Testis (tissue), 3 donors: ENCODE results near the gene ETHE1. TPM values are rescaled to one million over a fixed set of nuclear protein-coding genes. Genes with fewer than 3 reads are reported as not detected.

Experiments
- DNase-seq: peaks from one replicate; pipeline ENCODE4 v3.0.0-alpha.2; 2019
- H3K27ac ChIP-seq, 2 donors: fragments of 200-600 bp; sonication (generic); one replicate each; pipeline ENCODE4 v1.5.1; 2019
- H3K27me3 ChIP-seq: fragments of 200-600 bp; sonication (generic); one replicate; pipeline ENCODE4 v1.5.1; 2019
- H3K36me3 ChIP-seq: fragments of 200-600 bp; sonication (generic); one replicate; pipeline ENCODE4 v1.5.1; 2017; ENCODE audit warnings: low read depth; ENCODE audit errors: missing control alignments
- H3K4me1 ChIP-seq: fragments of 200-600 bp; sonication (generic); one replicate; pipeline ENCODE4 v1.5.1; 2019
- H3K4me3 ChIP-seq, 2 donors: fragments of 200-600 bp; sonication (generic); one replicate each; pipeline ENCODE4 v1.5.1; 2017 to 2019
- H3K9me3 ChIP-seq: fragments of 200-600 bp; sonication (generic); one replicate; pipeline ENCODE4 v1.5.1; 2017
- CTCF ChIP-seq, 3 experiments: fragments of 450-650 bp in 2 of 3; fragments of 200-600 bp in 1 of 3; sonication (generic) in 1 of 3; IDR thresholded peaks; one replicate each; pipeline ENCODE4 v1.5.1; 2016 to 2019; ENCODE audit warnings: antibody characterized with exemption in 3 of 3, mild to moderate bottlenecking in 2 of 3, moderate library complexity in 1 of 3
- POLR2A ChIP-seq: fragments of 450-650 bp; IDR thresholded peaks from one replicate; pipeline ENCODE4 v1.6.1; 2017; ENCODE audit warnings: antibody characterized with exemption, mild to moderate bottlenecking, moderate library complexity
- WGBS, 2 donors: methylation state at CpG; one replicate each; pipeline ENCODE4 v1.1.5; 2018; 5-methylcytosine and 5-hydroxymethylcytosine counted together
- intact Hi-C: fragments of 100-400 bp; cut with DNase I; formaldehyde crosslinking; loops from one replicate; pipeline ENCODE4 v1.15.1; 2023; ENCODE audit warnings: low total_unique reads
- polyA plus RNA-seq: library from polyadenylated mRNA; stranded (reverse); fragments of 350-450 nt; fragmentation: Illumina TruSeq; extraction: RNeasy Lipid Tissue Mini Kit (QIAGEN cat#74804); gene quantifications from one replicate; pipeline ENCODE4 v1.2.3, GENCODE V29; 2014; ENCODE audit warnings: low read depth, low replicate concordance; ENCODE audit not compliant: insufficient read depth
- total RNA-seq, 2 donors: library from RNA; depleted of rRNA; stranded (reverse); fragments of >200 nt; gene quantifications; one replicate each; pipeline ENCODE4 v1.2.3, GENCODE V29; 2016

ETHE1 gene
- total and polyA plus RNA-seq, 3 donors from 2014 or later = 11.2 to 13.1 (median 11.5) TPM

GRCh38 chr19:43540381-43540780 lies 13.4 kb upstream of the ETHE1 start:
- Histone ChIP-seq H3K9me3 (peaks cover 6% of the 10 kb centered on the region), H3K4me3 (no peak overlapping the region), H3K36me3 (no peaks in the 10 kb centered on the region), H3K27me3 (no peaks in the 10 kb centered on the region), H3K27ac (no peak overlapping the region), H3K4me1 (no peaks in the 10 kb centered on the region)
- TF ChIP-seq POLR2A = no peak
- TF ChIP-seq CTCF (IDR thresholded peaks at IDR 0.05) = no peak
- 95 to 97% methylated on average over 3 of the region's 3 CpGs for WGBS, 2 donors
- no peak for DNase-seq
- intact Hi-C loops = no loop called here

- no peak for DNase-seq
- Histone ChIP-seq H3K27me3 (no peaks in the 10 kb centered on the region), H3K36me3 (no peaks in the 10 kb centered on the region), H3K4me1 (peaks cover 5% of the 10 kb centered on the region), H3K27ac (no peak overlapping the region), H3K9me3 (peaks cover 6% of the 10 kb centered on the region), H3K4me3 (no peak overlapping the region)
- no peak for TF ChIP-seq POLR2A
- no peak for TF ChIP-seq CTCF (IDR thresholded peaks at IDR 0.05)
- intact Hi-C loops = no loop called here
Measured at GRCh38 chr19:43538922-43539321, 11.9 kb upstream of the ETHE1 start.

GRCh38 chr19:43534816-43535761 lies 8.1 kb upstream of the ETHE1 start:
- Histone ChIP-seq H3K4me1 (peaks cover 5% of the 10 kb centered on the region), H3K4me3 (no peak overlapping the region), H3K36me3 (no peaks in the 10 kb centered on the region), H3K9me3 (peaks cover 6% of the 10 kb centered on the region), H3K27ac (peak overlapping the region in 1 of 2 donors; percentile 90), H3K27me3 (no peaks in the 10 kb centered on the region)
- peak; percentile 66 for DNase-seq
- intact Hi-C loops = no loop called here
- TF ChIP-seq POLR2A (no peak), CTCF (IDR thresholded peaks at IDR 0.05) (peak in 2 of 3 experiments; percentile 32 to 40)
- WGBS, 2 donors = 48 to 51% methylated on average over 39 to 61 of the region's 62 CpGs

GRCh38 chr19:43534305-43534815 lies 7.4 kb upstream of the ETHE1 start:
- DNase-seq = no peak
- TF ChIP-seq POLR2A = no peak
- no peak for TF ChIP-seq CTCF (IDR thresholded peaks at IDR 0.05)
- intact Hi-C loops = no loop called here
- 5 to 18% methylated on average over 16 to 17 of the region's 17 CpGs for WGBS, 2 donors
- H3K4me3 ChIP-seq = peak overlapping the region; percentile 59 to 61
- H3K4me1 ChIP-seq = peaks cover 5% of the 10 kb centered on the region
- no peaks in the 10 kb centered on the region for H3K36me3 ChIP-seq
- H3K27me3 ChIP-seq = no peaks in the 10 kb centered on the region
- peaks cover 6% of the 10 kb centered on the region for H3K9me3 ChIP-seq
- H3K27ac ChIP-seq = peak overlapping the region; percentile 18 to 90
